Measurements from ENCODE around the gene POU2F3.

Gene POU2F3

DNA sequence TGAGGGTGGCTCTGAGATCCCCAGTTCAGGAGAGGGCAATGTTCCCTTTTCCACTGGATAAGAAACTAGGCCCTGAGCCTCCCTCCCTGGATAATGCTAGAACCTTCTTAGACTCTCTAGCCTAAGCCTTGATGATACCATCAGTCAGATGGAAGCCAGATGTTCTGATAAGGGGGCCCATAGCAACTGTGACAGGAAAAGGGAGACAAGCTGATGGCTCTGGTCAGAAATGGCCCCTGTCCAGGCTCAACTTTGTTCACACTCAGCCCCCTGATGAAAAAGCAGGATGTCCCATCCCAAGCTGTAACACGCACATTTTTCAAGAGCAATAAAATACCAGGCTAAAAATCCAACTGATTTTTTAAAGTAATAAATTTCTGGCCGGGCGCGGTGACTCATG, 36.3 kb upstream of the POU2F3 start:
- Mint-ChIP-seq H3K27me3 (ENCODE audit: low read depth) (peaks cover 29% of the 10 kb centered on the region), H3K36me3 (ENCODE audit: low read depth) (no peaks in the 10 kb centered on the region), H3K27ac (no peak overlapping the region), H3K9me3 (no peaks in the 10 kb centered on the region), H3K4me3 (no peak overlapping the region), H3K4me1 (ENCODE audit: low read depth) (no peaks in the 10 kb centered on the region)
- DNase-seq (ENCODE audit: low spot score): no peak

DNA sequence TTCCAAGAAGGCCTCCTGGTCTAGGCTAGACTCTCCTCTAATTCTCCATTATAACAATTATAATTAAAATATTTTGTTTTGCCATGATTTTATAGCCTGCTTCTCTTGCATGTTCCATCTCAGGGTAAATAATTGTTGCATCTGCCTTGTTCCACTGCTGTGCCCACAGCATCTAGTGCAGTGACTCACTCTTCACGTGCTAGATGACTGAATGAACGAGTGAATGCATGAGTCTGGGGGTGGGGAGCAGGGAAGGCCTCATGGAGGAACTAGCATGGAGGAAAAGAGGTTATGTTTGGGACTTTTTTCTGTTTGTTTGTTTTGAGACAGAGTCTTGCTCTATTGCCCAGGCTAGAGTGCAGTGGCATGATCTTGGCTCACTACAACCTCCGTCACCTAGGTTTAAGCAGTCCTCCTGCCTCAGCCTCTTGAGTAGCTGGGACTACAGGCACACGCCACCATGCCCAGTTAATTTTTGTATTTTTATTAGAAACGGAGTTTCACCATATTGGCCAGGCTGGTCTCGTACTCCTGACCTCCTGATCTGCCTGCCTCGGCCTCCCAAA, 34.3 kb upstream of the POU2F3 start:
- H3K4me1 Mint-ChIP-seq (ENCODE audit: low read depth): peaks cover 7% of the 10 kb centered on the region
- peaks cover 45% of the 10 kb centered on the region for H3K27me3 Mint-ChIP-seq (ENCODE audit: low read depth)
- H3K9me3 Mint-ChIP-seq: no peaks in the 10 kb centered on the region
- H3K27ac Mint-ChIP-seq: no peak overlapping the region
- H3K4me3 Mint-ChIP-seq: no peak overlapping the region
- no peaks in the 10 kb centered on the region for H3K36me3 Mint-ChIP-seq (ENCODE audit: low read depth)
- DNase-seq (ENCODE audit: low spot score): no peak

DNA sequence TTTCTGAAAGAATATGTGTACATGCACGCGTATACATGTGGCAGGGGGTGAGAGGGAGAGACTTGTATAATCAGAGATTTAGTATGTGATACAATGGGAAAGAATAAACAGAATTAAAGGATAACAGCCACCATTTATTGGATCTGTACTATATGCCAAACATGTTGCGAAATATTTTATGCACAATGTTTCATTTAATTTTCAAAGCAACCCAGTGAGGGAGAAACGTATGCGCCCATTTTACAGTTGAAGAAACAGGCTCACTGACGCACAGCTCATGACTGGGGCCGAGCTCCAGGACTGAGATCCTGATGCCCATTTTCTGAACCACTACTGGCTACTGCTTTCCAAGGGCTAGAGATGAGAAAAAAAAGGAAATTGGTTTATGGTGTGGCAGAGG, 32.4 kb upstream of the POU2F3 start:
- Mint-ChIP-seq H3K4me1 (ENCODE audit: low read depth) (peaks cover 12% of the 10 kb centered on the region), H3K4me3 (no peak overlapping the region), H3K9me3 (no peaks in the 10 kb centered on the region), H3K27me3 (ENCODE audit: low read depth) (peaks cover 56% of the 10 kb centered on the region), H3K27ac (no peak overlapping the region), H3K36me3 (ENCODE audit: low read depth) (no peaks in the 10 kb centered on the region)
- no peak for DNase-seq (ENCODE audit: low spot score)

DNA sequence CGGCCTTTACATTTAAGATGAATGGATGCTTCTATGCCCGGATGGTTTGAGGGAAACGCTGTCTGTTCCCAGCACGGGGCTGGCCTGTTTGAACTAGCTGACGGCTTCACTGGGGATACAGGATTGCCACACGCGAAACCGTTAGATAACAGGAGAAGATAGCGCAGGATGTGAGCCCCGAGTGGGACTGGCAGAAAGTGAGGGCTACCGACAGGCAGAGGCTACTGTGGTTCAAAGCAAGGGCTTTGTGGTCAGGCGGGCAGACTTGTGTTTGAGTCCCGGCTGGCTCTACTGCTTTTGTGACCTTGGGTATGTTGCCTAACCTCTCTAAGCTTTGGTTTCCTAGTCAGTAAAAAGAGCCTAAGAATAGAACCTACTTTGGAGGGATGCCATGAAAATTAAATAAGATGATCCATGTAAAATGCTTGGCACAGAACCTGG, 31.9 kb upstream of the POU2F3 start:
- peaks cover 58% of the 10 kb centered on the region for H3K27me3 Mint-ChIP-seq (ENCODE audit: low read depth)
- H3K27ac Mint-ChIP-seq: no peak overlapping the region
- no peaks in the 10 kb centered on the region for H3K36me3 Mint-ChIP-seq (ENCODE audit: low read depth)
- H3K9me3 Mint-ChIP-seq: no peaks in the 10 kb centered on the region
- H3K4me1 Mint-ChIP-seq (ENCODE audit: low read depth): peaks cover 12% of the 10 kb centered on the region
- no peak overlapping the region for H3K4me3 Mint-ChIP-seq
- DNase-seq (ENCODE audit: low spot score): no peak

DNA sequence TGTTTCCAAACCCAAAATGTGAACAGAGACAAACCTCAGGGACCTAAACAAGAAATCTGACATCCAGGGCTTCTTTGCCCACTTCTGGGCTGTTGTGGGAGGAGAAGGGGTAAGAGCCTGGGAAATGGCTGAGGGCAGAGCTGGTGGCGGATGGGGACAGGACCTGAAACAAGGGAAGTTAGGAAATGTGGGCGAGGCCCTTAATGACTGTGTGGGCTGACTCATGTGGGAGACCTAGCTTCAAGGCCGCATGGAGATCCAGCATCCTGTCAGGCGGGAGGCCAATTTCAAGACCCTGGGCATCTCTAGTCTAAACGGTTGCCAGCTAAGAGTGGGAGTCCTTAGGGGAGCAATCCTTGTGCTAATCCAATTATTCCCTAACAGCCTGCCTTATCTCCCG, 31.2 kb upstream of the POU2F3 start:
- DNase-seq (ENCODE audit: low spot score): no peak
- no peak overlapping the region for H3K27ac Mint-ChIP-seq
- H3K4me1 Mint-ChIP-seq (ENCODE audit: low read depth): peaks cover 12% of the 10 kb centered on the region
- H3K27me3 Mint-ChIP-seq (ENCODE audit: low read depth): peaks cover 60% of the 10 kb centered on the region
- H3K4me3 Mint-ChIP-seq: no peak overlapping the region
- no peaks in the 10 kb centered on the region for H3K36me3 Mint-ChIP-seq (ENCODE audit: low read depth)
- H3K9me3 Mint-ChIP-seq: no peaks in the 10 kb centered on the region

DNA sequence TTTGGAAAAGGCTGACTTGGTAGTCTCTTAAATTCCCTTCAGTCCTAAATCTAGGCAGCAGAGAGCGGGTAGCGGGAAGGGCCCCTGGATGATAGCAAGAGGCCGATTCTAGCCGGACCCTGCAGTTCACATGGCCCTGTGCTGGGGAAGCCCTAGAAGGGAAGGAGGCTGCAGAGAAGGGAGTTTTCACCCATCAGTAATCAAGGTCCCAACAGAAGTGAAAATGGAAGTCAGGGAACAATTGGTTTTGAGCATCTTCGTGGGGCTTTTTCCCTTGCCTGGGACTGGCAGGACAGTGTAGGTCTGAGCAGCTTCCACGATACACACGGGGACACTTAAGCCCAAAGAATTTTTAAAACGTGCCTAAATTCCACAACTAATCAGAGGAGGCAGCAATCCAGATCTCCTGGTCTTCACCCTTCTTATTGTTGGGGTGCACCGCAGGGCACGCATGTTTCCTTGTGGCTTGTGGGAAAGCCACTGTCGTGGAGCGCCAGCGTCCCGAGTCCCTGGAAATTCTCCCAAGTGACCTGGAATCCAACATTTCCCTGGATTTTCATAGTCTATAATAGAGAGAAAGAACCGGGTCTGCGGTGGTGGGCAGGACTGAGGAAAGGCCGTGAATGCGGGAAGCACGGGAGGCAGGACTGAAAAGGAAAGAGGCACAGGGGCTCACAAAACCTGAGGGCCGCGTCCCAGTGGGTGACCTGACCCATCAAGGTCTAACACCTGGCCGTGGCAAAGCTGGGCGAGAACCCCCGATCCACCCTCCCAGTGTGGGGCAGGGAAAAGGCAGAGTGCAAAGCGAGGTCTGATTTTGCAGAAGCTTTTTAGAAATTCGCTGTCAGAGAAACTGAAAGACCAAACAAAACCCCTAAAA, 30.0 kb upstream of the POU2F3 start:
- H3K27me3 Mint-ChIP-seq (ENCODE audit: low read depth): peaks cover 67% of the 10 kb centered on the region
- DNase-seq (ENCODE audit: low spot score): no peak
- H3K36me3 Mint-ChIP-seq (ENCODE audit: low read depth): no peaks in the 10 kb centered on the region
- H3K27ac Mint-ChIP-seq: peak overlapping the region; percentile 31
- peaks cover 12% of the 10 kb centered on the region for H3K4me1 Mint-ChIP-seq (ENCODE audit: low read depth)
- H3K9me3 Mint-ChIP-seq: no peaks in the 10 kb centered on the region
- peak overlapping the region; percentile 83 for H3K4me3 Mint-ChIP-seq

DNA sequence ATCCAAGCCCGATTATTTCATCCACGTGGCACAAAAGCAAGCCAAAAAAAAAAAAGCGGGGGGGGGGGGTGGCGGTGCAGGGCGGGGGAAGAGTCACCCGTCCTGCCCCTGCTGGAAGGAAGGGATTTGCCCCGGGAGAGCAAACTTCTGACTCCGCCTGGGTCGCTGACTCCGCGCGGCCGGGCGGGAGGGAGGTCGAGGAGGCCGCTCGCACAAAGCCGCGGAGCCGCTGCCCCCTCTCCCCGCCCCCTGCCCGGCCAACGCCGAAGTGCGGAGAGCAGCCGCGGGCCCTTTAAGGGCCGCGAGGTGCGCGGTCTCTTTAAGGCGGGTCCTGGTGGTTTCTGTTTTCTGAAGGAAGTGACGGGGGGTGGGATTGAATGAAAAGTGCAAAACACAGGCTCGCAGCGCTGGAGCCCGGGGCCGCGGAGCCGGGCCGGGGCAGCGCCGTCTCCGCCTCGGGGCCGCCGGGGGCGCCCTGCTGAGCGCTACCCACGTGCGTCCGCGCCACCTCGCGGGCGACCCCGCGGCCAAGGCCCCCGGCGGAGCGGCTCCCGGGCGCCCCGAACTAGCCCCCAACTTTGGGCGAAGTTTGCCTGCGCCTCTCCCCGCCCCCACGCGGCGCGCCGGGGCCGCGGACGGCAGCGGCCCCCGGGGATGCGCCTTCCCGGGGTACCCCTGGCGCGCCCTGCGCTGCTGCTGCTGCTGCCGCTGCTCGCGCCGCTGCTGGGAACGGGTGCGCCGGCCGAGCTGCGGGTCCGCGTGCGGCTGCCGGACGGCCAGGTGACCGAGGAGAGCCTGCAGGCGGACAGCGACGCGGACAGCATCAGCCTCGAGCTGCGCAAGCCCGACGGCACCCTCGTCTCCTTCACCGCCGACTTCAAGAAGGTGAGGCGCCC, 29.1 kb upstream of the POU2F3 start, which contains the start of gene OAF:
OAF (plus strand) TSS at position 407 of the 896 bp plus-strand sequence; CDS start at position 655, 248 bp downstream.
- Mint-ChIP-seq H3K27me3 (ENCODE audit: low read depth) (peaks cover 67% of the 10 kb centered on the region), H3K4me1 (ENCODE audit: low read depth) (peaks cover 12% of the 10 kb centered on the region), H3K4me3 (peak within 1 kb of the TSS; percentile 94), H3K9me3 (no peaks in the 10 kb centered on the region), H3K27ac (peak within 1 kb of the TSS; percentile 78), H3K36me3 (ENCODE audit: low read depth) (no peaks in the 10 kb centered on the region)
- peak; percentile 65 for DNase-seq (ENCODE audit: low spot score)

DNA sequence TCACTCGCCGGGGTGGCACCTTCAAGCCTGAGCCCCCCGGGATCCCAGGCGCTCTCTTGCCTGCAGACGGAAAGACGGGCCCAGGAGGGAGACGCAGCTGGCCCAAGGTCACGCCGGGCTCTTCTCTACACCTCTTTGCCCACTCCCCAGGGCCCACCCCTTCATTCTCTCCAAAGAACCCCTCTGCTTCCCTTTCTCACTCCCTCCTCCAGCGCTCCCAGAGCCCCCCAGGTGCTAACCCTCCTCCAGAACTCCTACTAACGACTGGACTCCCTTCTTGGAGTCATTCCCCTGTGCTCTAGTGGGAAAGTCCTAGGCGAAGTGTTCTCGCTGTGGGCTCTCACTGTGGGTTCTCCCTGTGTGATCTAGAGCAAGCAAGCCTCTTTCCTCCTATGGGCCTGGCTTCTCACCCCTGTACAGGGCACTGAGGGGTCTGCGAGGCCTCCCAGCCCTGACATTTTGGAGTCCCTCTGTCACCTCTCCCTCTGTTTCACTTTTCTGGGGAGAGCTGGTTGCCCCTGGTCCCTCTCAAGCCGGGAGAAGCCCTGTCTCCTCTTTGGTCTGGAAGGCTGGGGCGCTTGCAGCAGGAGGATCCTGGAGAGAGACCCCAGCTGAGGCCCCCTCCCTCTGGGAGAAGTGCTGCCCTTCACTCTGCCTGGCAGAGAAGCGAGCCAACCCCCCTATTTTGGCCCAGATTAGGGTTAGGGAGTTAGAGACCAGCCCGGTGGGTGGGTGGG, 28.2 kb upstream of the POU2F3 start:
- H3K27me3 Mint-ChIP-seq (ENCODE audit: low read depth): peaks cover 60% of the 10 kb centered on the region
- H3K4me3 Mint-ChIP-seq: peak overlapping the region; percentile 94
- no peaks in the 10 kb centered on the region for H3K9me3 Mint-ChIP-seq
- no peak for DNase-seq (ENCODE audit: low spot score)
- H3K4me1 Mint-ChIP-seq (ENCODE audit: low read depth): peaks cover 12% of the 10 kb centered on the region
- peak overlapping the region; percentile 78 for H3K27ac Mint-ChIP-seq
- no peaks in the 10 kb centered on the region for H3K36me3 Mint-ChIP-seq (ENCODE audit: low read depth)

DNA sequence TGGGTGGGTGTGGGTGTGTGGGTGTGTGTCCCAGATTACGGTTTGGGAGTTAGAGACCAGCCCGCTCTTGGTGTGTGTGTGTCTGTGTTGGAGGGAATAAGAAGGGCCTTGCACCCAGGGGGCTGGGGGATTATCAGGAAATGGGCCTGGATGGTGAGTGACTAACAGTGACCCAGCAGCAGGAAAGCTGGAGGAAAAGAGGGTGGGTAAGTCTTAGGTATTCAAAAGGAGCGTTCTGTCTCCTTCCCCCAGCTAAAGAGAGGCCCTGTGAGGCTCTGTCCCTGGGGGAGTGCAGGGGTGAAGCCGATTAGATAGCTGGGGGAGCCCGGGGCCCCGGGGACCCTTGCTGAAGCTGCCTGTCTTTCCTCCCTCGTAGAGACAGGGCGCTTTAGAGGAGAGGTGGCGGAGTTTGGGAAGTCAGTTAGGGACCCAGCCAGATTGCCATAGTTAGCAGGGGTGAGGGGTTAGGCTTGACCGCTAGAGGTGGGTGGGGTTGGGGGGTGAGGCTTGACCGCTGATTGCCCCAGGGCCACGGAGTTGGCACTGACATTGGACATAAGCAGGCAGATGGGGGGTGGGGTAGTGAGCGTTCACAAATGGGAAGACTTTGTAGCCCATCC, 27.6 kb upstream of the POU2F3 start:
- DNase-seq (ENCODE audit: low spot score): no peak
- H3K36me3 Mint-ChIP-seq (ENCODE audit: low read depth): no peaks in the 10 kb centered on the region
- H3K4me1 Mint-ChIP-seq (ENCODE audit: low read depth): peaks cover 12% of the 10 kb centered on the region
- peak overlapping the region; percentile 22 for H3K4me3 Mint-ChIP-seq
- H3K27me3 Mint-ChIP-seq (ENCODE audit: low read depth): peaks cover 56% of the 10 kb centered on the region
- no peak overlapping the region for H3K27ac Mint-ChIP-seq
- H3K9me3 Mint-ChIP-seq: no peaks in the 10 kb centered on the region

DNA sequence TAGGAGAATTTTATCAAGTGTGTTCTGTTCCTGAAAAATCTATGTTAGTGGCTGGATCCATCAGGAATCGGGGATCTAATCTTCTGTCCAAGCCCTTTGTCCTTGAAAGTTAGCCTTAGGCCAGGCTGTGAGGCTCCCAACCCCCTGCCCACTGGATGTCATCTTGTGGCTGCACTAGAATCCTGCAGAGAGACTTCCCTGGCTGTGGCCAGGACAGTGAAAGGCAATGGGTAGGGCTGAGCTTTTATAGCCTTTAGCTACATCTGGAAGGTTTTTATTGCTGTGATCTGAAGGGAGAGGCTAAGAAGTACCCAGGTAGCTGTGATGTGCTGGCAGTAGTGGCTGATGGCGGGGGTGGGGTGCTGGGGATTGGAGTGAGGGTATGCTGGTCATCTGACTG, 27.0 kb upstream of the POU2F3 start:
- peaks cover 12% of the 10 kb centered on the region for H3K4me1 Mint-ChIP-seq (ENCODE audit: low read depth)
- H3K9me3 Mint-ChIP-seq: no peaks in the 10 kb centered on the region
- no peaks in the 10 kb centered on the region for H3K36me3 Mint-ChIP-seq (ENCODE audit: low read depth)
- H3K27me3 Mint-ChIP-seq (ENCODE audit: low read depth): peaks cover 50% of the 10 kb centered on the region
- DNase-seq (ENCODE audit: low spot score): no peak
- H3K27ac Mint-ChIP-seq: no peak overlapping the region
- H3K4me3 Mint-ChIP-seq: no peak overlapping the region

DNA sequence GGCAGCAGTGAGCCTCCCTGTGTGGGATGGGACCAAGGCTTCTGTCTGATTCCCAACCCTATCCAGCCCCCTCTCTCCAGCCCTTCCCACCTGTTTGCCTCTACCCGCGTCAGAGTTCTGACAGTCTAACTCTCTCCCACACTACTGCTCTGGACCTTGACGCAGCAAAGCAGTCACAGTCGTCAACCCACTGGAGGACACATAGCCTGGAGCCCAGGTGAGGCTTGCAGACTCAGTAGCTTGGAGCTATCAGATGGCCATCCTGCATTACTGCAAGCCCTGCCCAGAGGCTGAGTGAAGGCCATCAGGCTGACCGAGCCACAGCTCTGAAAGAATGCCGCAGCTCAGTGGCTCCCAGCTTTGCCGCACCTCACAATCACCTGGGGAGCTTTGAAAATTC, 25.4 kb upstream of the POU2F3 start:
- Mint-ChIP-seq H3K4me1 (ENCODE audit: low read depth) (peaks cover 11% of the 10 kb centered on the region), H3K36me3 (ENCODE audit: low read depth) (no peaks in the 10 kb centered on the region), H3K27me3 (ENCODE audit: low read depth) (peaks cover 36% of the 10 kb centered on the region), H3K27ac (no peak overlapping the region), H3K9me3 (no peaks in the 10 kb centered on the region), H3K4me3 (no peak overlapping the region)
- DNase-seq (ENCODE audit: low spot score): no peak

DNA sequence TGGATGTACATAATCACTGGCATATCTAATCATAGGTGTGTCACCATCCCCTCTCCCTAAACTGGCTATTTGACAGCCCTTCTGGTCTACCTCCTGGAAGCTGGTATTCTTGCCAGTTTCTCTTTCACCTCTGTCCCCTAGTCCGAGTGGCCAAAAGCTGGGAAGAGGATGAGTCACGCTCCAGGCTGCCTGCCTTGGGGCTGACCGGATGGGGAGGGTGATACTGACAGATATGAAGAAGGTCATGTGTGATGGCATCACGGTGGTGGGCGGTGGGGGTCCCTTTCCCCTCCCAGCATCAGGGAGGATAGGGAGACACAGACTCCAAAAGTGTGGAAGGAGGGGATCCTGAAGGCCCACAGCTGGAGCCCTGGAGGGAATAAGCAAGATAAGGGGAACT, 24.3 kb upstream of the POU2F3 start:
- DNase-seq (ENCODE audit: low spot score): no peak
- H3K4me3 Mint-ChIP-seq: no peak overlapping the region
- peaks cover 5% of the 10 kb centered on the region for H3K4me1 Mint-ChIP-seq (ENCODE audit: low read depth)
- peaks cover 27% of the 10 kb centered on the region for H3K27me3 Mint-ChIP-seq (ENCODE audit: low read depth)
- no peak overlapping the region for H3K27ac Mint-ChIP-seq
- H3K36me3 Mint-ChIP-seq (ENCODE audit: low read depth): no peaks in the 10 kb centered on the region
- no peaks in the 10 kb centered on the region for H3K9me3 Mint-ChIP-seq
